Limb (tissue), 2 donors: ENCODE data around the gene AHNAK2.

Source experiments
- DNase-seq, 2 donors: peaks; one replicate each; pipeline ENCODE4 v3.0.0-alpha.2; 2016; ENCODE audit errors: extremely low spot score in 2 of 2

Gene AHNAK2

GRCh38 chr14:104939666-104940410 is 38.3 kb downstream of the AHNAK2 start:
- DNase-seq: peak in 1 of 2 donors; percentile 23

GRCh38 chr14:104938960-104939359 is 39.2 kb downstream of the AHNAK2 start:
- peak in 1 of 2 donors; percentile 6 for DNase-seq

GRCh38 chr14:104938436-104938835 is 39.7 kb downstream of the AHNAK2 start:
- peak in 1 of 2 donors; percentile 4 for DNase-seq

- DNase-seq: peak in 1 of 2 donors; percentile 4
Observed at GRCh38 chr14:104937694-104938365, 40.3 kb downstream of the AHNAK2 start.

- DNase-seq: peak in 1 of 2 donors; percentile 9
Observed at GRCh38 chr14:104937161-104937560, 41.0 kb downstream of the AHNAK2 start.

GRCh38 chr14:104936361-104937155 is 41.6 kb downstream of the AHNAK2 start:
- peak in 1 of 2 donors; percentile 21 for DNase-seq

GRCh38 chr14:104935955-104936354 is 42.2 kb downstream of the AHNAK2 start:
- DNase-seq: peak in 1 of 2 donors; percentile 14

- DNase-seq: peak in 1 of 2 donors; percentile 28
Observed at GRCh38 chr14:104935026-104935650, 43.0 kb downstream of the AHNAK2 start.

GRCh38 chr14:104933746-104934733 is 44.1 kb downstream of the AHNAK2 start:
- DNase-seq: peak in 1 of 2 donors; percentile 55

GRCh38 chr14:104932676-104933631 is 45.2 kb downstream of the AHNAK2 start:
- DNase-seq: peak; percentile 81 to 93

GRCh38 chr14:104931771-104932675 is 46.2 kb downstream of the AHNAK2 start:
- peak in 1 of 2 donors; percentile 35 for DNase-seq

GRCh38 chr14:104931304-104931770 is 46.8 kb downstream of the AHNAK2 start:
- DNase-seq: no peak

- no peak for DNase-seq
Observed at GRCh38 chr14:104930526-104931303, 47.5 kb downstream of the AHNAK2 start.

GRCh38 chr14:104929268-104930230 is 48.6 kb downstream of the AHNAK2 start:
- no peak for DNase-seq

GRCh38 chr14:104928391-104929133 is 49.6 kb downstream of the AHNAK2 start:
- DNase-seq: no peak
